HepG2 (cell line): ENCODE measurements around the gene VAC14. TPM values are rescaled to one million over a fixed set of nuclear protein-coding genes. Genes with fewer than 3 reads are reported as not detected.

Experiments
- ATAC-seq: fragments of 200-7000 bp; cut with Tn5 transposase; 3 replicates; pipeline ENCODE4 v1.9.1; 2020; ENCODE audit warnings: mild to moderate bottlenecking, moderate library complexity
- BruUV-seq: library from RNA; stranded (reverse); fragments of 400-500 nt; replicated peaks from 2 replicates; lab custom pipeline; 2021; lab: Mats Ljungman, UMichigan
- CTCF ChIA-PET: fragments of 300-600 bp; formaldehyde crosslinking; extraction: SDS; loops from one replicate; lab custom pipeline; 2021; ENCODE audit warnings: low total read pairs, inconsistent platforms, low intra/inter-chr PET ratio; lab: Yijun Ruan, JAX
- POLR2A ChIA-PET: fragments of 350-600 bp; sonication (Branson Sonifier 250); formaldehyde crosslinking; loops from one replicate; lab custom pipeline; 2020; ENCODE audit warnings: antibody characterized with exemption, inconsistent platforms; lab: Yijun Ruan, JAX
- DNase-seq: peaks from one replicate; pipeline ENCODE4 v3.0.0-alpha.2; 2015; ENCODE audit warnings: low spot score
- FAIRE-seq: peaks from 3 replicates; lab custom pipeline; 2011; peaks lifted over from hg19 to GRCh38; lab: Jason Lieb, UNC
- H2AFZ ChIP-seq: one replicate; pipeline ENCODE4 v1.6.1; 2011; ENCODE audit warnings: low read length, inconsistent platforms
- H3K27ac ChIP-seq: fragments of 300-600 bp; 3 replicates; pipeline ENCODE4 v1.8.0; 2011; ENCODE audit warnings: mixed run types, mild to moderate bottlenecking, mixed read lengths, low read length, inconsistent platforms; ENCODE audit not compliant: insufficient read depth; ENCODE audit errors: extremely low read length
- H3K27me3 ChIP-seq, 2 experiments: fragments of 200-600 bp in 1 of 2; 2 replicates in 1 of 2; 3 replicates in 1 of 2; pipeline versions ENCODE4 v1.6.0 to v1.8.0; 2011; ENCODE audit warnings: low read length in 2 of 2, mild to moderate bottlenecking in 2 of 2, moderate library complexity in 2 of 2, inconsistent platforms in 1 of 2; ENCODE audit not compliant: insufficient read depth in 2 of 2, control insufficient read depth in 1 of 2
- H3K36me3 ChIP-seq, 2 experiments: fragments of 200-600 bp in 1 of 2; replicated peaks in 1 of 2; 2 replicates in 1 of 2; 3 replicates in 1 of 2; pipeline versions ENCODE4 v1.5.1 to v1.8.0; 2011; ENCODE audit warnings: low read length in 2 of 2, inconsistent platforms in 1 of 2; ENCODE audit not compliant: insufficient read depth in 2 of 2, control insufficient read depth in 1 of 2
- H3K4me1 ChIP-seq: 2 replicates; pipeline ENCODE4 v1.5.1; 2012; ENCODE audit warnings: low read length, inconsistent platforms; ENCODE audit not compliant: insufficient read depth
- H3K4me2 ChIP-seq: 2 replicates; pipeline ENCODE4 v1.6.0; 2011; ENCODE audit warnings: low read depth, low read length, inconsistent platforms
- H3K4me3 ChIP-seq, 3 experiments: fragments of 200-600 bp in 1 of 3; sonication (generic), shearing (Covaris generic) in 1 of 3; replicated peaks in 1 of 3; 2 replicates each; pipeline ENCODE4 v1.5.1; 2011 to 2016; ENCODE audit warnings: low read length in 3 of 3, inconsistent platforms in 2 of 3, low read depth in 2 of 3, mild to moderate bottlenecking in 2 of 3, control low read depth in 1 of 3, mixed read lengths in 1 of 3; ENCODE audit not compliant: insufficient read depth in 1 of 3
- H3K79me2 ChIP-seq: one replicate; pipeline ENCODE4 v1.6.1; 2011; ENCODE audit warnings: low read length, inconsistent platforms; ENCODE audit not compliant: insufficient read depth
- H3K9ac ChIP-seq: 2 replicates; pipeline ENCODE4 v1.6.0; 2011; ENCODE audit warnings: mild to moderate bottlenecking, low read depth, low read length, inconsistent platforms; ENCODE audit not compliant: insufficient read depth
- H3K9me3 ChIP-seq: 2 replicates; pipeline ENCODE4 v1.5.1; 2012; ENCODE audit warnings: mild to moderate bottlenecking, low read length
- H4K20me1 ChIP-seq: 2 replicates; pipeline ENCODE4 v1.6.0; 2011; ENCODE audit warnings: inconsistent platforms, mild to moderate bottlenecking, low read length, moderate library complexity; ENCODE audit not compliant: insufficient read depth
- DNMT1 ChIP-seq: sonication (generic); formaldehyde crosslinking; IDR thresholded peaks from 2 replicates; pipeline ENCODE4 v1.5.1; 2020; ENCODE audit warnings: mild to moderate bottlenecking, missing genetic modification reagents
- ELF1 ChIP-seq: sonication (generic); formaldehyde crosslinking; IDR thresholded peaks from 2 replicates; pipeline ENCODE4 v1.4.0; 2020; ENCODE audit warnings: missing genetic modification reagents
- FOSL1 ChIP-seq: sonication (generic); formaldehyde crosslinking; IDR thresholded peaks from 2 replicates; pipeline ENCODE4 v1.9.0; 2021; ENCODE audit warnings: missing genetic modification reagents, borderline replicate concordance
- GPN1 ChIP-seq: sonication (generic); formaldehyde crosslinking; IDR thresholded peaks from 2 replicates; pipeline ENCODE4 v1.5.1; 2020; ENCODE audit warnings: missing genetic modification reagents, borderline replicate concordance
- KLF11 ChIP-seq: IDR thresholded peaks from 2 replicates; pipeline ENCODE4 v1.6.1; 2016; ENCODE audit warnings: missing compliant biosample characterization
- MLLT10 ChIP-seq: sonication (generic); formaldehyde crosslinking; IDR thresholded peaks from 2 replicates; pipeline ENCODE4 v1.4.0; 2020; ENCODE audit warnings: missing genetic modification reagents
- NAIF1 ChIP-seq: sonication (generic); formaldehyde crosslinking; IDR thresholded peaks from 2 replicates; pipeline ENCODE4 v1.5.0; 2020; ENCODE audit warnings: mild to moderate bottlenecking, missing genetic modification reagents, borderline replicate concordance
- NBN ChIP-seq: fragments of 450-650 bp; conservative IDR thresholded peaks from 2 replicates; pipeline ENCODE4 v1.6.1; 2017
- THYN1 ChIP-seq: sonication (generic); formaldehyde crosslinking; IDR thresholded peaks from 2 replicates; pipeline ENCODE4 v1.8.1; 2023; ENCODE audit warnings: low read depth, mild to moderate bottlenecking, moderate library complexity, missing genetic modification reagents, borderline replicate concordance
- ZFAT ChIP-seq: sonication (generic); formaldehyde crosslinking; conservative IDR thresholded peaks from 2 replicates; pipeline ENCODE4 v1.8.1; 2023; ENCODE audit warnings: missing genetic modification reagents, inconsistent platforms
- ZNF234 ChIP-seq: sonication (generic); formaldehyde crosslinking; conservative IDR thresholded peaks from 2 replicates; pipeline ENCODE4 v1.5.1; 2020; ENCODE audit warnings: mild to moderate bottlenecking, missing genetic modification reagents
- ZNF34 ChIP-seq: sonication (generic); formaldehyde crosslinking; IDR thresholded peaks from 2 replicates; pipeline ENCODE4 v1.4.0; 2020; ENCODE audit warnings: mild to moderate bottlenecking, missing genetic modification reagents, borderline replicate concordance
- ZNF382 ChIP-seq: sonication (generic); formaldehyde crosslinking; IDR thresholded peaks from 2 replicates; pipeline ENCODE4 v1.5.0; 2020; ENCODE audit warnings: missing genetic modification reagents, mild to moderate bottlenecking, borderline replicate concordance
- ZNF720 ChIP-seq: sonication (generic); formaldehyde crosslinking; IDR thresholded peaks from 2 replicates; pipeline ENCODE4 v1.4.0; 2020; ENCODE audit warnings: missing genetic modification reagents
- WGBS: methylation state at CpG from one replicate; pipeline ENCODE4 v1.1.6; 2017; ENCODE audit warnings: low lambda C conversion rate; 5-methylcytosine and 5-hydroxymethylcytosine counted together
- in situ Hi-C: cut with HindIII; loops from 2 replicates; pipeline ENCODE4 v1.10.0; 2017; ENCODE audit warnings: low pct_unique_long_range_greater_than_20kb; ENCODE audit not compliant: extremely low pct_ligation_motif_present
- intact Hi-C: fragments of 100-400 bp; cut with micrococcal nuclease; formaldehyde crosslinking; loops from one replicate; pipeline ENCODE4 v1.10.0; 2022; ENCODE audit not compliant: unreplicated experiment
- polyA plus RNA-seq, 8 experiments: library from polyadenylated mRNA; depleted of rRNA in 3 of 8; stranded (reverse) in 7 of 8; unstranded in 1 of 8; fragments of >200 nt; fragmentation: Illumina TruSeq in 4 of 8; extraction: Trizol in 4 of 8; gene quantifications; 2 replicates each; pipeline versions ENCODE4 v1.2.1 to v1.2.3, GENCODE V29; 2011 to 2016; ENCODE audit warnings: low read depth in 4 of 8, missing spikeins in 1 of 8, mixed read lengths in 1 of 8; ENCODE audit not compliant: insufficient read depth in 1 of 8
- total RNA-seq, 5 experiments: library from RNA; depleted of rRNA; stranded (reverse); fragments of >200 nt; fragmentation: Illumina TruSeq; extraction: Trizol; gene quantifications; 2 replicates each; pipeline ENCODE4 v1.2.3, GENCODE V29; 2016; ENCODE audit warnings: low read depth in 1 of 5
- TF ChIP-seq, protein P1 (sequence below): sonication (generic); formaldehyde crosslinking; IDR thresholded peaks from 2 replicates; pipeline ENCODE4 v1.4.0; 2020; ENCODE audit warnings: missing genetic modification reagents, low read depth, mild to moderate bottlenecking, borderline replicate concordance
- TF ChIP-seq, protein P2 (sequence below): sonication (generic); IDR thresholded peaks from 2 replicates; pipeline ENCODE4 v1.6.1; 2016; ENCODE audit warnings: low read depth, borderline replicate concordance
- TF ChIP-seq, protein P3 (sequence below): fragments of 450-650 bp; IDR thresholded peaks from 2 replicates; pipeline ENCODE4 v1.6.1; 2017
- TF ChIP-seq, protein P4 (sequence below): IDR thresholded peaks from 2 replicates; pipeline ENCODE4 v1.6.1; 2012; ENCODE audit warnings: inconsistent platforms

The VAC14 gene
- total and polyA plus RNA-seq, 2 of the 13 experiments (the other 11 are each of a cell fraction or from before 2014, with no cell fraction given): 23.5 to 24.6 TPM

DNA sequence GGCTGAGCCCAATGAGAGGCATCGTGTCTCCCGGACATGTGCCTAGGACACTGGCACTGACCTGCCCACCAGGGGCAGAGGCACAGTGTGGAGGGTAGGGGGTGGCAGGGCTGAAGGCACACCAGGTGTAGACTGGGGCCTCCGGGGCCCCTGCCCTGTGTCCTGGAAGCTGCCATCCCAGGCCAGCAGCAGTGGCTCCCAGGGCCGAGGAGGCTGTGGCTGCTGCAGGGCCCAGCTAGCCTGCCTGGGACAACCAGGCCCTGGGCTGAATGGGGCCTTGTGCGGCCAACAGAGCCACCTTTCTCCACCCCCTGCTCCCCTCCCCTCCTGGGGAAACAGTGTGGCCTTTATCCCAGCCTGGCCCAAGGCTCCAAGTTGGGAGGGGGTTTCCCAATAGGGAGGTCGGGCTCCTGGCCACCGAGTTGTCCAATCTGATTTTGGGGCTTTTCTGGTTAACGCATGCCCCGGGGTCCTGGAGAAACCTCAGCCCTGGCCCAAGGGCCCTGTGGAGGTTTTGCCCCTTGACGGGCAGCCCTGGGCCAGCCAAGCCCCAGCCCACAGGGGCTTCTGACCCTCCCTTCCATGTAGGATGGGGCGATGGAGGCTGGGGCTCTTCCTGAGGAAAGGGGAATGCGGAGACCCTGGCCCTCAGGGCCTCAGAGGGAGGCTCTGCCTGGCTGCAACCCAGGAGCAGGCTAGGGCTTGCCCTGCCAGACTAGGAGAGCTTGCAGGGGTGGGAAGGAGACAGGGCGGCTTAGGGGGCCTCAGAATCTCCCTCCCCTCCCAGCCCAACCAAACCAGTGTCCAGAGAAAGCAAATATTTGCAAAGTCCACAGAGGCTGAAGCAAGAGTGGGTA is 119.3 kb downstream of the VAC14 start (continued):
- no peak for TF ChIP-seq ZFAT
- TF ChIP-seq, protein P1, sequence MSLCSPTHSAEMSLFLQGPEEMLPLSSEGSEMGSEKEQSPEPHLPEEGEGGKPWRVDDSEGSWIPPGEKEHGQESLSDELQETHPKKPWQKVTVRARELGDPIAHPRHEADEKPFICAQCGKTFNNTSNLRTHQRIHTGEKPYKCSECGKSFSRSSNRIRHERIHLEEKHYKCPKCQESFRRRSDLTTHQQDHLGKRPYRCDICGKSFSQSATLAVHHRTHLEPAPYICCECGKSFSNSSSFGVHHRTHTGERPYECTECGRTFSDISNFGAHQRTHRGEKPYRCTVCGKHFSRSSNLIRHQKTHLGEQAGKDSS (CRISPR knock-in tag): no peak
- no peak; the same call in 1 of the 2 replicates for TF ChIP-seq NAIF1
- TF ChIP-seq NBN: no peak
- TF ChIP-seq DNMT1 (CRISPR knock-in tag): peak; percentile 90; the same call in 1 of the 2 replicates
- TF ChIP-seq KLF11 (CRISPR knock-in tag): 0 out of 2 replicates have a peak, but pooled peaks have one; percentile 24
- no peak for TF ChIP-seq ZNF234 (CRISPR knock-in tag)
- no peak; the same call in 1 of the 2 replicates for TF ChIP-seq ZNF34 (CRISPR knock-in tag)

DNA sequence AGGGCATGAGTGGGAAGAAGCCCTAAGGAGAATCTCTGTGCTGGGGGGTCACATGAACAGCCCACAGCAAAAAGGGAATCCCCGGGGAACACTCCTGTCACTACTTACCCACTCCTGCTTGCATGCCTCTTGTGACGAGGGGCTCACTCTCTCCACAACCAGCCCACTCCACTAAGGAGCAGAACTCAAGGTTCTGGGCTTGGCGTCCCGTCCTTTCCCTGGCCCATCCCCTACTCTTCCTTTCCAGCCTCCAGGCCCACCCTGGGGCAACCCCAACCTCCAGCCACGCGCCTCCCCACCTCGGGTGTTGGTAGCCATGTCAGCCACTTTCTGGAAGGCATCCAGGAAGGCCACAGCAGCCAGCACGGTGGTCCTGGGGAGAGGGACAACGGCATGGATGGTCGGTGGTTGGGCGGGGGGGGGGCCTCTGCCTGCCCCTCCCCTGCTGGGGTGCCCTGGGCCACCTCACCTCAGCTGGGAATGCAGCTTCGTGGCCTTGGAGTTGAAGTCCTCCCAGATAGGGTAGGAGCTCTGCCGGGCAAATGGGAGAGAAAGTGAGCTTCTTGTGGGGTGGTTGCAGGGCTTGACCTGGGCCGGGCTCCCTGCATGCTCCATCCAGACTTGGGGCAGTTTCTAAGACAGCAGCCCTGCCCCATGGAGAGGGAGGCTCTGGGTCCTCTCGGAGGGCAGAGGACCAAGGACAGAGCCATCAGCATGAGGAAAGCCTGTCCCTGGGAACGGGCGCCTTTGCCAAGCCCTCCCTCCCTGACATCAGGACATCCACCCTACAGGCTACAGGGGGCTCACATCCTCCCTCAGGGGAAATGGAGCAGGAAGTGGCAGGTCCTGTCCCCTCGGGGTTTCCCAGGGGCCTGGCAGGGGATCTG is 120.2 kb downstream of the VAC14 start:
- in situ Hi-C loops: no loop called here
- no peaks in the 10 kb centered on the region for H3K9me3 ChIP-seq
- H4K20me1 ChIP-seq: peaks cover 16% of the 10 kb centered on the region; the same call in 1 of the 2 replicates
- WGBS: 71% methylated on average over 18 of the region's 18 CpGs
- H2AFZ ChIP-seq: no peak overlapping the region
- H3K4me1 ChIP-seq: peaks cover 39% of the 10 kb centered on the region
- H3K79me2 ChIP-seq: peaks cover 63% of the 10 kb centered on the region
- CTCF ChIA-PET: interaction anchor here (0.9 to 3.0 kb wide), 3 partner anchors 58 to 90 kb away, joined by 5 to 21 read pairs (median 19); no protein-coding TSS in a partner anchor
- H3K36me3 ChIP-seq: peaks cover 48 to 57% of the 10 kb centered on the region in 2 experiments
- POLR2A ChIA-PET: interaction anchor here (2.0 to 18.7 kb wide), 10 partner anchors 11 to 90 kb away, joined by 11 to 536 read pairs (median 36); no protein-coding TSS in a partner anchor
- intact Hi-C loops: no loop called here
- peak overlapping the region; percentile 100 for H3K4me2 ChIP-seq
- no peak; the same call in 2 of the 3 replicates for ATAC-seq
- peak overlapping the region; percentile 8 to 93 (median 91); a peak in 4 of 6 replicates for H3K4me3 ChIP-seq
- no peaks in the 10 kb centered on the region; a peak in 1 of 5 replicates for H3K27me3 ChIP-seq
- FAIRE-seq: no peak
- DNase-seq: no peak
- no TSS peak for BruUV-seq
- peak overlapping the region; percentile 95 for H3K9ac ChIP-seq
- peak overlapping the region; percentile 91 for H3K27ac ChIP-seq
- TF ChIP-seq, protein P2, sequence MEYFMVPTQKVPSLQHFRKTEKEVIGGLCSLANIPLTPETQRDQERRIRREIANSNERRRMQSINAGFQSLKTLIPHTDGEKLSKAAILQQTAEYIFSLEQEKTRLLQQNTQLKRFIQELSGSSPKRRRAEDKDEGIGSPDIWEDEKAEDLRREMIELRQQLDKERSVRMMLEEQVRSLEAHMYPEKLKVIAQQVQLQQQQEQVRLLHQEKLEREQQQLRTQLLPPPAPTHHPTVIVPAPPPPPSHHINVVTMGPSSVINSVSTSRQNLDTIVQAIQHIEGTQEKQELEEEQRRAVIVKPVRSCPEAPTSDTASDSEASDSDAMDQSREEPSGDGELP: no peak
- no peak; the same call in 1 of the 2 replicates for TF ChIP-seq ELF1 (CRISPR knock-in tag)
- TF ChIP-seq FOSL1 (CRISPR knock-in tag): no peak
- TF ChIP-seq, protein P3, sequence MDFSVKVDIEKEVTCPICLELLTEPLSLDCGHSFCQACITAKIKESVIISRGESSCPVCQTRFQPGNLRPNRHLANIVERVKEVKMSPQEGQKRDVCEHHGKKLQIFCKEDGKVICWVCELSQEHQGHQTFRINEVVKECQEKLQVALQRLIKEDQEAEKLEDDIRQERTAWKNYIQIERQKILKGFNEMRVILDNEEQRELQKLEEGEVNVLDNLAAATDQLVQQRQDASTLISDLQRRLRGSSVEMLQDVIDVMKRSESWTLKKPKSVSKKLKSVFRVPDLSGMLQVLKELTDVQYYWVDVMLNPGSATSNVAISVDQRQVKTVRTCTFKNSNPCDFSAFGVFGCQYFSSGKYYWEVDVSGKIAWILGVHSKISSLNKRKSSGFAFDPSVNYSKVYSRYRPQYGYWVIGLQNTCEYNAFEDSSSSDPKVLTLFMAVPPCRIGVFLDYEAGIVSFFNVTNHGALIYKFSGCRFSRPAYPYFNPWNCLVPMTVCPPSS: no peak
- TF ChIP-seq GPN1 (CRISPR knock-in tag): no peak
- no peak for TF ChIP-seq MLLT10 (CRISPR knock-in tag)
- TF ChIP-seq ZNF720 (CRISPR knock-in tag): no peak
- no peak for TF ChIP-seq ZNF382 (CRISPR knock-in tag)
- TF ChIP-seq, protein P4, sequence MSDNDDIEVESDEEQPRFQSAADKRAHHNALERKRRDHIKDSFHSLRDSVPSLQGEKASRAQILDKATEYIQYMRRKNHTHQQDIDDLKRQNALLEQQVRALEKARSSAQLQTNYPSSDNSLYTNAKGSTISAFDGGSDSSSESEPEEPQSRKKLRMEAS: no peak
- no peak for TF ChIP-seq THYN1 (CRISPR knock-in tag)
